Measurements from ENCODE around the gene RAVER2. TPM values are rescaled to one million over a fixed set of nuclear protein-coding genes. Genes with fewer than 3 reads are reported as not detected.

The RAVER2 gene
- total and polyA plus RNA-seq, 2 donors (not counting 3 experiments of a cell fraction or from before 2014, with no cell fraction given) = 6.0 to 13.9 TPM

DNA sequence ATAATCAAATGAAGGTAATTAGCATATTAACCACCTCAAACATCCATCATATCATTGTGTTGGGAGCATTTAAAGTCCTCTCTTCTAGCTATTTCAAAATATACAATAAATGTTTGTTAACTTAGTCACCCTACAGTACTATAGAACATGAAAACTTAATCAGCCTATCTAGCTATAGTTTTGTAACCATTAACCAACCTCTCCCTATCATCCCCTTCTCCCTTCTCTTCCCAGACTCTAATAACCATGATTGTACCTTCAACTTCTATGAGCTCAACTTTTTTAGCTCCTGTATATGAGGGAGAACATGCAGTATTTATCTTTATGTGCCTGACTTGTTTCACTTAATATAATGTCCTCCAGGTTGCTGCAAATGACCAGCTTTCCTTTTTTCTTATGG lies 54.0 kb downstream of the RAVER2 start:
- dilution Hi-C loops (cut with MboI; ENCODE audit: extremely low pct_ligation_motif_present, low sequenced_read_pairs) = no loop called here
- Histone ChIP-seq H3K9ac (replicated peaks; ENCODE audit: extremely low read depth, insufficient read depth, low read length) (no peak overlapping the region), H3K4me1 (ENCODE audit: control insufficient read depth, extremely low read depth, insufficient read depth, low read length) (no peaks in the 10 kb centered on the region), H3K27me3 (ENCODE audit: control insufficient read depth in 2 of 2, insufficient read depth in 2 of 2, low read length in 2 of 2) (no peaks in the 10 kb centered on the region), H3K79me2 (ENCODE audit: control insufficient read depth, insufficient read depth, low read length) (no peaks in the 10 kb centered on the region), H3K36me3 (ENCODE audit: control insufficient read depth in 2 of 2, extremely low read depth in 1 of 2, insufficient read depth in 2 of 2, low read length in 2 of 2) (no peaks in the 10 kb centered on the region), H3K9me3 (replicated peaks; ENCODE audit: control insufficient read depth, insufficient read depth, low read length) (no peaks in the 10 kb centered on the region), H3K4me2 (ENCODE audit: insufficient read depth, low read length) (no peak overlapping the region), H3K27ac (ENCODE audit: insufficient read depth, low read depth, low read length) (no peak overlapping the region), H4K20me1 (replicated peaks; ENCODE audit: control insufficient read depth, extremely low read depth, insufficient read depth, low read length) (no peaks in the 10 kb centered on the region), H3K9me1 (replicated peaks; ENCODE audit: control insufficient read depth, extremely low read depth, insufficient read depth, low read length) (no peaks in the 10 kb centered on the region), H2AFZ (ENCODE audit: low read depth, low read length) (no peak overlapping the region), H3K4me3 (replicated peaks in 1 of 3; ENCODE audit: insufficient read depth in 1 of 3, low read depth in 1 of 3, low read length in 3 of 3) (no peak overlapping the region)
- ChIA-PET CTCF (interaction anchor here (0.7 to 1.2 kb wide), 2 partner anchors 9 to 10 kb away, joined by 3 read pairs; no protein-coding TSS in a partner anchor), POLR2A (no interaction called here)
- no TSS peak for BruUV-seq (replicated peaks)
- TF ChIP-seq, protein P1, sequence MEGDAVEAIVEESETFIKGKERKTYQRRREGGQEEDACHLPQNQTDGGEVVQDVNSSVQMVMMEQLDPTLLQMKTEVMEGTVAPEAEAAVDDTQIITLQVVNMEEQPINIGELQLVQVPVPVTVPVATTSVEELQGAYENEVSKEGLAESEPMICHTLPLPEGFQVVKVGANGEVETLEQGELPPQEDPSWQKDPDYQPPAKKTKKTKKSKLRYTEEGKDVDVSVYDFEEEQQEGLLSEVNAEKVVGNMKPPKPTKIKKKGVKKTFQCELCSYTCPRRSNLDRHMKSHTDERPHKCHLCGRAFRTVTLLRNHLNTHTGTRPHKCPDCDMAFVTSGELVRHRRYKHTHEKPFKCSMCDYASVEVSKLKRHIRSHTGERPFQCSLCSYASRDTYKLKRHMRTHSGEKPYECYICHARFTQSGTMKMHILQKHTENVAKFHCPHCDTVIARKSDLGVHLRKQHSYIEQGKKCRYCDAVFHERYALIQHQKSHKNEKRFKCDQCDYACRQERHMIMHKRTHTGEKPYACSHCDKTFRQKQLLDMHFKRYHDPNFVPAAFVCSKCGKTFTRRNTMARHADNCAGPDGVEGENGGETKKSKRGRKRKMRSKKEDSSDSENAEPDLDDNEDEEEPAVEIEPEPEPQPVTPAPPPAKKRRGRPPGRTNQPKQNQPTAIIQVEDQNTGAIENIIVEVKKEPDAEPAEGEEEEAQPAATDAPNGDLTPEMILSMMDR (IDR thresholded peaks at IDR 0.05; ENCODE audit: extremely low read depth in 1 of 2, insufficient read depth in 1 of 2, low read depth in 1 of 2, low read length in 2 of 2) = no peak
- no peak for TF ChIP-seq EZH2 (IDR thresholded peaks at IDR 0.05; ENCODE audit: borderline replicate concordance, low read depth, low read length, severe bottlenecking)
- TF ChIP-seq, protein P2, sequence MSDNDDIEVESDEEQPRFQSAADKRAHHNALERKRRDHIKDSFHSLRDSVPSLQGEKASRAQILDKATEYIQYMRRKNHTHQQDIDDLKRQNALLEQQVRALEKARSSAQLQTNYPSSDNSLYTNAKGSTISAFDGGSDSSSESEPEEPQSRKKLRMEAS (IDR thresholded peaks at IDR 0.05; ENCODE audit: insufficient read depth, insufficient read length) = no peak
- no peak for DNase-seq (ENCODE audit: low read depth, low spot score)
- intact Hi-C loops (cut with micrococcal nuclease) = no loop called here
- FAIRE-seq = no peak

DNA sequence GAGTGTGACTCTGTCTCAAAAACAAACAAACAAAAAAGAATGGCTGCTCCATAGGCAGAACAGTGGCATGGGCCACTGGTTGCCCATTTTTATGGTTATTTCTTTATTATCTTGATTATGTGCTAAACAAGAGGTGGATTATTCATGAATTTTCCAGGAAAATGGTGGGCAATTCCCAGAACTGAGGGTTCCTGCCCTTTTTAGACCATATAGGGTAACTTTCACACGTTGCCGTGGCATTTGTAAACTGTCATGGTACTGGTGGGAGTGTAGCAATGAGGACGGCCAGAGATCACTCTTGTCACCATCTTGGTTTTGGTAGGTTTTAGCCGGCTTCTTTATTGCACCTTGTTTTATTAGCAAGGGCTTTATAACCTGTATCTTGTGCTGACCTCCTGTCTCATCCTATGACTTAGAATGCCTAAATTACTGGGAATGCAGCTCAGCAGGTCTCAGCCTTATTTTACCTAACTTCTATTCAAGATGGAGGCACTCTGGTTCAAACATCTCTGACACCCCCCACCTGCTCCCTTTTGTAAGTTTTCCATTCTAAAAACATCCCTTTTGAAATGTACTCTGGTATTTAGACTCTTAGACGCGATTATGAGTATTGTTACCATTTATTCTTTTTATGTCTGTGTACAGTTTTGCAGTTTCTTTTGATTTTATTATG lies 57.1 kb downstream of the RAVER2 start:
- H3K36me3 ChIP-seq (ENCODE audit: control insufficient read depth in 2 of 2, extremely low read depth in 1 of 2, insufficient read depth in 2 of 2, low read length in 2 of 2) = no peaks in the 10 kb centered on the region
- H3K79me2 ChIP-seq (ENCODE audit: control insufficient read depth, insufficient read depth, low read length) = no peaks in the 10 kb centered on the region
- CTCF ChIA-PET = no interaction called here
- dilution Hi-C loops (cut with MboI; ENCODE audit: extremely low pct_ligation_motif_present, low sequenced_read_pairs) (no loop called here), intact Hi-C loops (cut with micrococcal nuclease) (no loop called here)
- POLR2A ChIA-PET = no interaction called here
- no peak overlapping the region for H3K9ac ChIP-seq (replicated peaks; ENCODE audit: extremely low read depth, insufficient read depth, low read length)
- no peaks in the 10 kb centered on the region for H3K27me3 ChIP-seq (ENCODE audit: control insufficient read depth in 2 of 2, insufficient read depth in 2 of 2, low read length in 2 of 2)
- no peak for DNase-seq (ENCODE audit: low read depth, low spot score)
- no peak overlapping the region for H3K27ac ChIP-seq (ENCODE audit: insufficient read depth, low read depth, low read length)
- no peaks in the 10 kb centered on the region for H4K20me1 ChIP-seq (replicated peaks; ENCODE audit: control insufficient read depth, extremely low read depth, insufficient read depth, low read length)
- no peaks in the 10 kb centered on the region for H3K9me3 ChIP-seq (replicated peaks; ENCODE audit: control insufficient read depth, insufficient read depth, low read length)
- no TSS peak for BruUV-seq (replicated peaks)
- TF ChIP-seq, protein P2 (IDR thresholded peaks at IDR 0.05; ENCODE audit: insufficient read depth, insufficient read length) = no peak
- TF ChIP-seq FOS (IDR thresholded peaks at IDR 0.05; ENCODE audit: borderline replicate concordance, insufficient read depth, low read length) (no peak), POLR2A (IDR thresholded peaks at IDR 0.05; ENCODE audit: low read depth, low read length) (no peak), EZH2 (IDR thresholded peaks at IDR 0.05; ENCODE audit: borderline replicate concordance, low read depth, low read length, severe bottlenecking) (no peak), POLR2AphosphoS5 (IDR thresholded peaks at IDR 0.05; ENCODE audit: insufficient read depth, low read depth, low read length) (no peak), GATA2 (IDR thresholded peaks at IDR 0.05; ENCODE audit: insufficient read depth, insufficient read length, low read depth, low read length) (no peak), MYC (IDR thresholded peaks at IDR 0.05; ENCODE audit: low read depth, low read length) (no peak), JUN (IDR thresholded peaks at IDR 0.05; ENCODE audit: borderline replicate concordance, insufficient read depth, insufficient read length, low read depth) (no peak)
- TF ChIP-seq, protein P1 (IDR thresholded peaks at IDR 0.05; ENCODE audit: extremely low read depth in 1 of 2, insufficient read depth in 1 of 2, low read depth in 1 of 2, low read length in 2 of 2) = no peak
- no peaks in the 10 kb centered on the region for H3K9me1 ChIP-seq (replicated peaks; ENCODE audit: control insufficient read depth, extremely low read depth, insufficient read depth, low read length)
- no peak overlapping the region for H3K4me2 ChIP-seq (ENCODE audit: insufficient read depth, low read length)
- FAIRE-seq = no peak
- no peak overlapping the region for H2AFZ ChIP-seq (ENCODE audit: low read depth, low read length)
- H3K4me3 ChIP-seq (replicated peaks in 1 of 3; ENCODE audit: insufficient read depth in 1 of 3, low read depth in 1 of 3, low read length in 3 of 3) = no peak overlapping the region
- H3K4me1 ChIP-seq (ENCODE audit: control insufficient read depth, extremely low read depth, insufficient read depth, low read length) = no peaks in the 10 kb centered on the region
